MM.1S (cell line): ENCODE results near the gene CLCNKB.
A peak's percentile ranks its signal among the peaks of the same experiment; 100 is the strongest.

Source experiments
- DNase-seq: peaks from one replicate; pipeline ENCODE4 v3.0.0-alpha.2; 2015
- H2AFZ ChIP-seq: fragments of 300-600 bp; sonication (generic); 2 replicates; pipeline ENCODE4 v1.6.0; 2016; ENCODE audit warnings: antibody characterized with exemption, low read length
- H3F3A ChIP-seq: fragments of 300-600 bp; sonication (generic); 2 replicates; pipeline ENCODE4 v1.6.1; 2016; ENCODE audit warnings: mild to moderate bottlenecking, antibody characterized with exemption, low read length, moderate library complexity, mixed read lengths; ENCODE audit not compliant: insufficient read depth
- H3K27ac ChIP-seq: fragments of 300-600 bp; sonication (generic); 2 replicates; pipeline ENCODE4 v1.5.1; 2016; ENCODE audit warnings: mild to moderate bottlenecking, low read length
- H3K27me3 ChIP-seq: fragments of 300-600 bp; sonication (generic); replicated peaks from 2 replicates; pipeline ENCODE4 v1.6.0; 2016; ENCODE audit warnings: low read length; ENCODE audit not compliant: insufficient read depth
- H3K36me3 ChIP-seq: fragments of 300-600 bp; sonication (generic); replicated peaks from 2 replicates; pipeline ENCODE4 v1.6.1; 2016; ENCODE audit warnings: mild to moderate bottlenecking, low read length, mixed read lengths; ENCODE audit not compliant: insufficient read depth
- H3K4me1 ChIP-seq: fragments of 300-600 bp; sonication (generic); 2 replicates; pipeline ENCODE4 v1.6.1; 2016; ENCODE audit warnings: low read length, mixed read lengths
- H3K4me2 ChIP-seq: fragments of 300-600 bp; sonication (generic); 2 replicates; pipeline ENCODE4 v1.6.0; 2016; ENCODE audit warnings: low read depth, low read length
- H3K4me3 ChIP-seq: fragments of 300-600 bp; sonication (generic); 2 replicates; pipeline ENCODE4 v1.5.1; 2016; ENCODE audit warnings: low read length, mixed read lengths
- H3K79me2 ChIP-seq: fragments of 300-600 bp; sonication (generic); 2 replicates; pipeline ENCODE4 v1.6.1; 2016; ENCODE audit warnings: mixed run types, low read length, mixed read lengths
- H3K9ac ChIP-seq: fragments of 300-600 bp; sonication (generic); 2 replicates; pipeline ENCODE4 v1.6.1; 2016; ENCODE audit warnings: low read length, mixed read lengths
- H3K9me2 ChIP-seq: fragments of 300-600 bp; sonication (generic); replicated peaks from 2 replicates; pipeline ENCODE4 v1.6.1; 2016; ENCODE audit warnings: mild to moderate bottlenecking, low read length, mixed read lengths; ENCODE audit not compliant: insufficient read depth
- H3K9me3 ChIP-seq: fragments of 300-600 bp; sonication (generic); replicated peaks from 2 replicates; pipeline ENCODE4 v1.6.1; 2016; ENCODE audit warnings: mild to moderate bottlenecking, low read length, mixed read lengths; ENCODE audit not compliant: insufficient read depth
- H4K20me1 ChIP-seq: fragments of 300-600 bp; sonication (generic); 2 replicates; pipeline ENCODE4 v1.6.1; 2016; ENCODE audit warnings: mild to moderate bottlenecking, low read length, moderate library complexity, mixed read lengths; ENCODE audit not compliant: insufficient read depth
- CTCF ChIP-seq: fragments of 300-600 bp; sonication (generic); IDR thresholded peaks from 2 replicates; pipeline ENCODE4 v1.5.1; 2016; ENCODE audit warnings: antibody characterized with exemption, low read length, mixed read lengths
- EZH2 ChIP-seq: fragments of 300-600 bp; sonication (generic); optimal IDR thresholded peaks from 2 replicates; pipeline ENCODE3; 2017; ENCODE audit warnings: low read depth, mild to moderate bottlenecking, antibody characterized with exemption, low read length, mixed read lengths
- EZH2phosphoT487 ChIP-seq: fragments of 300-600 bp; sonication (generic); IDR thresholded peaks from 2 replicates; pipeline ENCODE4 v1.6.1; 2018; ENCODE audit warnings: antibody characterized with exemption, low read length

CLCNKB gene

GRCh38 chr1:16043521-16043920 is at the start of gene CLCNKB:
TSS of gene CLCNKB (plus strand) at chr1:16043782. CDS start at chr1:16044493, 711 bp downstream.
- no peaks in the 10 kb centered on the region for H3F3A ChIP-seq
- no peaks in the 10 kb centered on the region for H3K9me2 ChIP-seq
- H4K20me1 ChIP-seq, result no peaks in the 10 kb centered on the region
- H2AFZ ChIP-seq, result no peak within 1 kb of the TSS
- no peaks in the 10 kb centered on the region for H3K4me1 ChIP-seq
- H3K36me3 ChIP-seq, result no peaks in the 10 kb centered on the region
- H3K4me3 ChIP-seq, result no peak within 1 kb of the TSS
- no peak within 1 kb of the TSS for H3K4me2 ChIP-seq
- peaks cover 79% of the 10 kb centered on the region for H3K27me3 ChIP-seq
- no peak for DNase-seq
- H3K9me3 ChIP-seq, result no peaks in the 10 kb centered on the region
- no peak within 1 kb of the TSS for H3K27ac ChIP-seq
- no peak for TF ChIP-seq CTCF
- no peak for TF ChIP-seq EZH2phosphoT487
- TF ChIP-seq EZH2, result no peak
- H3K79me2 ChIP-seq, result no peaks in the 10 kb centered on the region
- H3K9ac ChIP-seq, result no peak within 1 kb of the TSS

GRCh38 chr1:15994081-15994480 is 49.5 kb upstream of the CLCNKB start:
- Histone ChIP-seq H3K79me2 (no peaks in the 10 kb centered on the region), H2AFZ (no peak overlapping the region), H3K27me3 (peaks cover 49% of the 10 kb centered on the region), H3K9me3 (no peaks in the 10 kb centered on the region), H3K9ac (no peak overlapping the region), H3F3A (no peaks in the 10 kb centered on the region), H3K27ac (no peak overlapping the region), H3K36me3 (no peaks in the 10 kb centered on the region), H4K20me1 (no peaks in the 10 kb centered on the region), H3K4me1 (no peaks in the 10 kb centered on the region), H3K4me3 (no peak overlapping the region), H3K9me2 (no peaks in the 10 kb centered on the region), H3K4me2 (no peak overlapping the region)
- DNase-seq, result no peak
- no peak for TF ChIP-seq EZH2phosphoT487
- TF ChIP-seq CTCF, result no peak
- TF ChIP-seq EZH2, result no peak

GRCh38 chr1:15994590-15995351 is 48.8 kb upstream of the CLCNKB start:
- Histone ChIP-seq H3K36me3 (no peaks in the 10 kb centered on the region), H3K27ac (no peak overlapping the region), H3K27me3 (peaks cover 45% of the 10 kb centered on the region), H2AFZ (no peak overlapping the region), H3K4me1 (no peaks in the 10 kb centered on the region), H3K9ac (no peak overlapping the region), H3K4me2 (no peak overlapping the region), H4K20me1 (no peaks in the 10 kb centered on the region), H3K4me3 (no peak overlapping the region), H3K9me3 (no peaks in the 10 kb centered on the region), H3K9me2 (no peaks in the 10 kb centered on the region), H3F3A (no peaks in the 10 kb centered on the region), H3K79me2 (no peaks in the 10 kb centered on the region)
- DNase-seq, result no peak
- TF ChIP-seq CTCF (peak; percentile 43), EZH2 (no peak), EZH2phosphoT487 (no peak)
